Measurements from ENCODE around the gene CABLES1. TPM values are rescaled to one million over a fixed set of nuclear protein-coding genes. Genes with fewer than 3 reads are reported as not detected.

CABLES1 gene
- total RNA-seq, 1 donor: 0.10 TPM

DNA sequence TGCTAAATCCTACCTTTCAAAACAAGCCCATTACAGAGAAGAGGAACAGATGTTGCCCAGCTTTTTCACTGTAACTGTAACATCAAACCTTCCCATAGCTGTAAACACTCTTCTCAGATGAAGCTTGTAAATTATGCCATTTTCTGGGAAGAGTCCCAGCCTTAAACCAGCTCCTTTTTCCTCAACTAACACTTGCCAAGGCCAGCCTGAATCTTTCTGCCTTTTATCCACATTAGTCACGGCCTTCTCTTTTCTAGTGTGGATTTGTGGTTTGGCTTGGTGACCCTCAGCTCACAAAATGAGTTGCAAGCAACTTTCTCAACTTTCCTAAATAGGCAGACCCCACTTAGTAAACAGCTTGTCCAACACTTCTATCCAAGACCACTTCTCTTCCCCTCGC is 90.2 kb downstream of the CABLES1 start:
- no peaks in the 10 kb centered on the region for H3K27me3 ChIP-seq (ENCODE audit: insufficient read depth, low read length)
- H3K9me3 ChIP-seq (ENCODE audit: low read depth, low read length): no peaks in the 10 kb centered on the region
- H3K4me1 ChIP-seq (ENCODE audit: insufficient read depth, low read length): peaks cover 22% of the 10 kb centered on the region
- no peak overlapping the region for H3K4me3 ChIP-seq (ENCODE audit: low read length)

GRCh38 chr18:23226391-23226790 is 91.1 kb downstream of the CABLES1 start:
- H3K27me3 ChIP-seq (ENCODE audit: insufficient read depth, low read length): no peaks in the 10 kb centered on the region
- peaks cover 31% of the 10 kb centered on the region for H3K4me1 ChIP-seq (ENCODE audit: insufficient read depth, low read length)
- no peak overlapping the region for H3K4me3 ChIP-seq (ENCODE audit: low read length)
- no peaks in the 10 kb centered on the region for H3K9me3 ChIP-seq (ENCODE audit: low read depth, low read length)

DNA sequence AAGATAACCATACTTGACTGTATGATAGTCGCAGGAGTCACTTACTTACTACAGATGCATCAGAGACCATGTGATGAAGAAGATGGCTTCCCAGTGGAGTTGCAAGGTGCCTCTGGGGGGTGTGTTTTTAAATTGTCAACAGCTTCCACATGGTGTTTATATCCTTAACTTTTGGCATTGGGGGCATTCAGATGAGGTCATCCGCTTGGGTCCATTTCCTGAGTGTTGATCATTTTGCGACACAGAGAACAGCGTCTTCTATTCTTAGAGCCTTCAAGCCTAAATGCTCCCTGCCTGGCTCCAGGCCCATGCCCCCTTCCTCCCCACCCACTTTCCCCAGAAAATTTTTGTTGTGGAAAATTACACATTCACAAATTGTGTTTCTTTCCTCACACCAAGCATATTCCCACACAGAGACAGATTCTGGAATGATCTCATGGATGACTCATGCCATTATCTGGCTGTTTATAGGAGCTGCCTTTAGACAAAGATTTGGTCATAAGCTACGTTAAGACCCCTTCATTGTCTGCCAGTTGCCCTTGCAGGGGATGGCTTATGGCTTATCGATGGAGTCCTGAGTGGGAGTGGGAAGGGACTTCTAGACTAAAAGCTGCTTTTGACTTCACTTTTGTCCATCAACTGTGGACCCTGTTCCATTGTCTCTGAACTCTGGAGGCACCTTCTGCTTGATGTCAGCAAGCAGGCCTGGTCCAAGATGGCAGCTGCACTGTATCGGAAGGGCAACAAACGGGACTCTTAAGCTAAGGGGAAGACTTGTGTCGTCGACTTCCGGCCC is 91.8 kb downstream of the CABLES1 start:
- Histone ChIP-seq H3K27me3 (ENCODE audit: insufficient read depth, low read length) (no peaks in the 10 kb centered on the region), H3K4me3 (ENCODE audit: low read length) (no peak overlapping the region), H3K9me3 (ENCODE audit: low read depth, low read length) (no peaks in the 10 kb centered on the region), H3K4me1 (ENCODE audit: insufficient read depth, low read length) (peaks cover 38% of the 10 kb centered on the region)

DNA sequence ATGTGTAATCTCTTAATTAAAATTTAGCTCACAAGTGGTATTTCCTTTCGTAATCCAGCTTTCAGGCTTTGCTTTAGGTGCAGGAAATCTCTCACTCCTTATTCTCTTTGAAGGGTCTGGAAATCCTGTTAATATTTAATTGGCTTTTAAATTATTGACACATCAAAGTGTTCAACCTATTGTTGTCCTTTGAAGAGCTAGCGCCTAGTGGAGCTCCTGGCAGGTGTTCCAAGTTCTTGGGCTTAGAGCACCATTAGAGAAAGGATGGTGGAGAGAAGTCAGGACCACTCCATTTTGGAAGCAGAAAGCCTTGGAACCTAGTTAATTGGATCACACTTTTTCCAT is 92.4 kb downstream of the CABLES1 start:
- H3K27me3 ChIP-seq (ENCODE audit: insufficient read depth, low read length): no peaks in the 10 kb centered on the region
- no peaks in the 10 kb centered on the region for H3K9me3 ChIP-seq (ENCODE audit: low read depth, low read length)
- peaks cover 43% of the 10 kb centered on the region for H3K4me1 ChIP-seq (ENCODE audit: insufficient read depth, low read length)
- H3K4me3 ChIP-seq (ENCODE audit: low read length): no peak overlapping the region

- H3K9me3 ChIP-seq (ENCODE audit: low read depth, low read length): no peaks in the 10 kb centered on the region
- no peak overlapping the region for H3K4me3 ChIP-seq (ENCODE audit: low read length)
- peaks cover 43% of the 10 kb centered on the region for H3K4me1 ChIP-seq (ENCODE audit: insufficient read depth, low read length)
These were observed 93.1 kb downstream of the CABLES1 start for GRCh38 chr18:23228102-23229061.

GRCh38 chr18:23229472-23229871 is 94.2 kb downstream of the CABLES1 start:
- Histone ChIP-seq H3K9me3 (ENCODE audit: low read depth, low read length) (no peaks in the 10 kb centered on the region), H3K4me1 (ENCODE audit: insufficient read depth, low read length) (peaks cover 39% of the 10 kb centered on the region), H3K4me3 (ENCODE audit: low read length) (no peak overlapping the region), H3K27me3 (ENCODE audit: insufficient read depth, low read length) (no peaks in the 10 kb centered on the region)

More at GRCh38 chr18:23228102-23229061, 93.1 kb downstream of the CABLES1 start:
- no peaks in the 10 kb centered on the region for H3K27me3 ChIP-seq (ENCODE audit: insufficient read depth, low read length)

DNA sequence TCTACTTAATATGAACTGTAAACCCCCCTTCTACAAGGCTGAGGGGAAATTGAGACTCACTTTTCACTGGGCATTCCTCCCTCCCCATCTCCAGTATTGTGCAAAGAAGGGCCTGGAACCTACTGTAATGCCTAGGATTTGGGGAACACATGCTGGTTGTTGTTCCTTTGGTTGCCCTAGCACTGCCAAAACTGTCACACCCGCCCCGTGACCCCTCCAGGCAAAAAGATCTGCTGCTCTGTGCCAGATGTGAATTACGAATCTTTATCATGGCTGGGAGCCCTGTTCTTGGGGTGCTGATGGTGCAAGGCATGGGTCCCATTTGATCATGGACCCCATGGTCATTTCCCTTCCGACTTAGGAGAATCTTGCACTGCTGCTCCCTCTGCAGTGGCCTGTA is 95.4 kb downstream of the CABLES1 start:
- no peak overlapping the region for H3K4me3 ChIP-seq (ENCODE audit: low read length)
- peaks cover 39% of the 10 kb centered on the region for H3K4me1 ChIP-seq (ENCODE audit: insufficient read depth, low read length)
- no peaks in the 10 kb centered on the region for H3K9me3 ChIP-seq (ENCODE audit: low read depth, low read length)

DNA sequence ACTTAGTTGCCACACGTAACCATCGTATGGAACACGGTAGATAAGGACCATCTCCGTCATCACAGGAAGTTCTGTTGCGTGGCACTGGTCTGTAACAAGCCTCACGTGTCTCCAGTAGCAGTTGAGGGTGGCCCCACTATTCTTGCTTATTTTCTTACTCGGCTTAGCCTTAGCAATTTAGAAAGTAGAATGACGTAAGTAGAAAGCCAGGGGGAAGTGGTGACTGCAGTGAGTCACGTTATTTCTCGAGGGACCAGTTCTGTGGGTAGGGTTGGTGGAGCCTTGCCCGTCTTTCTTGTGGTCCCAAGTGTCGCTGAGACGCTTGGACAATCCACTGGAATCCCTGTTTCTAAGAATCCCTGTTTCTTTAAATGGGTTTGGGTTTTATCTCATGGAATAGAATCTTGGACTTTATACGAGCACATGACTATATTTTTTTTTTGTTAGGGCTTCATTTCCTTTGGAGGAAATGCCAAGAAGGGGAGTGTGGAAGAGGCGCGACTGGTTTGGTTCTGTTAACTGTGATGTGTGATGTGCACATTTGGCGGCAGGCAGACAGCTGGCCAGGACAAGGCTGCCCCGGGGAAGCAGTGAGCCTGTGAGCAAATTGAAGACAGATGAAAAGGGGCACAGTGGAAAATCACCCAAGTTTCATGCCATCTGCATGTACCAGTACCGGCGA is 96.2 kb downstream of the CABLES1 start:
- H3K27me3 ChIP-seq (ENCODE audit: insufficient read depth, low read length): no peaks in the 10 kb centered on the region
- no peak overlapping the region for H3K4me3 ChIP-seq (ENCODE audit: low read length)
- H3K9me3 ChIP-seq (ENCODE audit: low read depth, low read length): no peaks in the 10 kb centered on the region
- peaks cover 39% of the 10 kb centered on the region for H3K4me1 ChIP-seq (ENCODE audit: insufficient read depth, low read length)

More for the DNA sequence above, 95.4 kb downstream of the CABLES1 start:
- no peaks in the 10 kb centered on the region for H3K27me3 ChIP-seq (ENCODE audit: insufficient read depth, low read length)

GRCh38 chr18:23232331-23232730 is 97.0 kb downstream of the CABLES1 start:
- Histone ChIP-seq H3K27me3 (ENCODE audit: insufficient read depth, low read length) (no peaks in the 10 kb centered on the region), H3K4me1 (ENCODE audit: insufficient read depth, low read length) (peaks cover 43% of the 10 kb centered on the region), H3K9me3 (ENCODE audit: low read depth, low read length) (no peaks in the 10 kb centered on the region), H3K4me3 (ENCODE audit: low read length) (no peak overlapping the region)

GRCh38 chr18:23234619-23235018 is 99.3 kb downstream of the CABLES1 start:
- Histone ChIP-seq H3K4me3 (ENCODE audit: low read length) (no peak overlapping the region), H3K4me1 (ENCODE audit: insufficient read depth, low read length) (peaks cover 45% of the 10 kb centered on the region), H3K27me3 (ENCODE audit: insufficient read depth, low read length) (no peaks in the 10 kb centered on the region), H3K9me3 (ENCODE audit: low read depth, low read length) (no peaks in the 10 kb centered on the region)

GRCh38 chr18:23235336-23235735 is 100.1 kb downstream of the CABLES1 start:
- Histone ChIP-seq H3K9me3 (ENCODE audit: low read depth, low read length) (no peaks in the 10 kb centered on the region), H3K27me3 (ENCODE audit: insufficient read depth, low read length) (no peaks in the 10 kb centered on the region), H3K4me1 (ENCODE audit: insufficient read depth, low read length) (peaks cover 44% of the 10 kb centered on the region), H3K4me3 (ENCODE audit: low read length) (no peak overlapping the region)

GRCh38 chr18:23235860-23236259 is 100.6 kb downstream of the CABLES1 start:
- no peaks in the 10 kb centered on the region for H3K27me3 ChIP-seq (ENCODE audit: insufficient read depth, low read length)
- H3K9me3 ChIP-seq (ENCODE audit: low read depth, low read length): no peaks in the 10 kb centered on the region
- no peak overlapping the region for H3K4me3 ChIP-seq (ENCODE audit: low read length)
- peaks cover 40% of the 10 kb centered on the region for H3K4me1 ChIP-seq (ENCODE audit: insufficient read depth, low read length)

DNA sequence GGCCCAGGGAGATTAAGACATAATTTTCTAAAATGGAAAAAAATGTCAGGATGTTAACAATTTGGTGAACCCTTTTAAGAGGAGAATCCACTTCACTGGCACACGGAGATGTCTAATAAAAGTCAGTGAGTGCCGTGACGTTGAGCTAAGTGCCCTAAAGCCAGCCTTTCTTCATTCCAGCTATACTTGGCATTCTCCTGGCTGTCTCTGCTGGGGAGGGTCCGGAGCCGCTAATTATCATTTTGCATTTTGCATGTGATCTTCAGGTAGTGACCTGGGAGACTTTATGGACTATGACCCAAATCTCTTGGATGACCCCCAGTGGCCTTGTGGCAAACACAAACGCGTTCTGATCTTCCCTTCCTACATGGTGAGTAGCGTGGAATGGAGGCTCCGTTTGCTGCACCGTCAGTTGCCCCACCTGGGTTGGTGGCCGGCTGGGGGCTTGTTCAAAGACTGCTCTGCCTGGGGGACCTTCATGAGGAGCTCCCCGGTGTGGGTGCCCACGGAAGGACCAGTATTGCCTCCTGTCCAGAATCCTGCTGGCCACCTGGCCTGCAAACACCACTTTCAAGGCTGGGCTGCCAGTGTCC is 101.7 kb downstream of the CABLES1 start:
- no peak overlapping the region for H3K4me3 ChIP-seq (ENCODE audit: low read length)
- no peaks in the 10 kb centered on the region for H3K9me3 ChIP-seq (ENCODE audit: low read depth, low read length)
- peaks cover 28% of the 10 kb centered on the region for H3K4me1 ChIP-seq (ENCODE audit: insufficient read depth, low read length)
- no peaks in the 10 kb centered on the region for H3K27me3 ChIP-seq (ENCODE audit: insufficient read depth, low read length)

DNA sequence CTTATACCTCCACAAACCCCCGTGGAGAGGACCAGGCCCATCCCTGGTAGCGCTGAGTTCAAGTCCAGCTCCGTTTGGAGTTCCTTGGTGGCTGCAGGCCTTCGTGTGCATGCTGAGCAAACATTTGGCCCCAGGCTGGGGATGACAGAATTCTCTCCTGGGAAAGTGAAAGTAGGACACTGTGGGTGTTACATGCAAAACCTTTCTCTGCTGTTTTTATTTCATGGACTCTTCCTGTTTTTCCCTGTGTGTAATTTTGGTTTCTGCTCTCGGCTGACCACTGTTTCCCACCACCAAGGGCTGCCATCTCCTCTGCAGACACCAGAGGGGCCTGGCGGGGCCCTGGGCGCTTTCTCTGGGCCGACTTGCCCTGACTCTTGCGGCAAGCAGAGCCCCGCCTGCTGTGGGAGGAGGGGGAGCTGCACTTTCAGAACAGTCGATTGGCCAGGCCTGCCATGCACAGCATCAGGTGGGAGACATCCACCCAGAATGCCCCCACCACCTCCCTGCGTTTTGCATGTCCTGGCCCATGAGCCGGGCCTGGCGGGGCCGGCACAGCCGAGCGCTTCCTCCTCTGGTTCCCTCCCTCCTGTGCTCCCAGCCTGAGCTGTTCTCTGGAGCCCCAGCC is 102.4 kb downstream of the CABLES1 start:
- Histone ChIP-seq H3K4me1 (ENCODE audit: insufficient read depth, low read length) (peaks cover 22% of the 10 kb centered on the region), H3K27me3 (ENCODE audit: insufficient read depth, low read length) (no peaks in the 10 kb centered on the region), H3K9me3 (ENCODE audit: low read depth, low read length) (no peaks in the 10 kb centered on the region), H3K4me3 (ENCODE audit: low read length) (peak overlapping the region; percentile 2)
